ENCODE measurements around the gene RTL3.

- no peak for TF ChIP-seq CTCF (IDR thresholded peaks at IDR 0.05)
- TF ChIP-seq EP300 (IDR thresholded peaks at IDR 0.05), result no peak
- TF ChIP-seq POLR2AphosphoS5 (IDR thresholded peaks at IDR 0.05), result no peak
Measured at GRCh38 chrX:78643874-78644273, 15.3 kb downstream of the RTL3 start.

Data from stomach (tissue), 4 donors.